Measurements from ENCODE around the gene PPP1R12C.
A peak's percentile ranks its signal among the peaks of the same experiment; 100 is the strongest.
"Not testable (repeated sequence)": the region's sequence is repeated elsewhere in the genome, so short reads cannot be mapped to it uniquely, and the experiment has no call there.

Gene PPP1R12C

DNA sequence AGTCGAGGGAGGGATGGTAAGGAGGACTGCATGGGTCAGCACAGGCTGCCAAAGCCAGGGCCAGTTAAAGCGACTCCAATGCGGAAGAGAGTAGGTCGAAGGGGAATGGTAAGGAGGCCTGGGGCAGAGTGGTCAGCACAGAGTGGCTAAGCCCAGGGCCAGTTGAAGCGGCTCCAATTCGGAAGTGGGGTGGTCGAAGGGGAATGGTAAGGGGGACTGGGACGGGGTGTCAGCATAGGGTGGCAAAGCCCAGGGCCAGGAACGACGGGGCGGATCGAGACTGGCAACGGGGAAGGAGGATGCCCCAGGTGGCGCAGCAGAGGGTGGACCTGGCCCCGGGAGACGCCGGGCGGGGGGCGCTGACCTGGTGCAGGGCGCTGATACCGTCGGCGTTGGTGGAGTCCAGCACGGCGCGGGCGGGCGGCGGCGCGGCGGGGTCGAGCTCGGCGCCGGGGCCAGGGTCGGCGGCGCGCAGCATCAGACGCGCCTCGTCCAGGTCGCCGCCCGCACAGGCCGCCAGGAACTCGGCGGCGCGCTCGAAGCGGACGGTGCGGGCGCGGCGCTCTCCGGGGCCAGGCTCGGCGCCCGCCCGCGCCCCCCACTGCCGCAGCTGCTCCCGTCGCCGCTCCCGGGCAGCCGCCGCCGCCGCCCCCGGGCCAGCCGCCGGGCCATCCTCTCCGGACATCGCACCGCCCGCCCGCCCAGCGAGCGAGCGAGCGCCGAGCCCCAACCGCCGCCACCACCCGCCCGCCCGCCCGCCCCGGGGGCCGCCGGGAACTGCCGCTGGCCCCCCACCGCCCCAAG lies at the start of gene PPP1R12C:
Gene PPP1R12C (minus strand): TSS at position 779 of the 804 bp plus-strand sequence. CDS start 94 bp downstream, at position 685.
- DNase-seq (ENCODE audit: low read depth in 2 of 3, low spot score in 2 of 3) = no peak

GRCh38 chr19:55166530-55167268 lies 49.3 kb upstream of the PPP1R12C start, which contains the start of gene DNAAF3:
Gene DNAAF3 (minus strand): TSS chr19:55166613. CDS start chr19:55166413, 200 bp downstream.
- DNase-seq (ENCODE audit: low read depth in 2 of 3, low spot score in 2 of 3) = peak; percentile 17 to 86 (median 49)

DNA sequence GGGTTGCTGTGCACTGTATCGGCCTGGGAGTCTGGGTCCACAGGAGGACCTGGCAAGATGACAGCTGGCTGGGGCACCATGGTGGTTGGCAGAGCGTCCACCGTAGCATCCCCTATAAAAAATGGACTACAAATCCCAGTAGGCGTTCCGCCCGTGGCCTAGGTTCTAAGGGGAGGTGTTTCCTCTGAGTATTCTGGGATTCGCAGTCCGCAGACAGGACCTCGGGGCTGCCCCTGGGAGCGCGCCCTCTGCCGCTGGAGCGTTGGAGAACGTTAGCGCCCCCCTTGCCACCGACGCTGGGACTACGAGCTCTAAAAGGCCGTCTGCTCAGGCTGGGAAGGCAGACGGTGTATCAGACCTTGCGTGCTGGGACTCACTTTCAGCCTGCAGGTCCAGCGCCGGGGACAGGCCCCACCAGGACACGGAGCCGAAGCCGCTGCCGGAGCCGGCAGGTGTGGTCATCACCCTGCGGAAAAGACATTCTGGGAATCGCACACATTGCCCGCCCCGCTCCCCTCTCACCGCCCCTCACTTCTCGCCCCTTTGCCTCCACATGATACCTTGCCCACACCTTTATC lies 48.6 kb upstream of the PPP1R12C start:
- DNase-seq (ENCODE audit: low read depth in 2 of 3, low spot score in 2 of 3) = no peak

DNA sequence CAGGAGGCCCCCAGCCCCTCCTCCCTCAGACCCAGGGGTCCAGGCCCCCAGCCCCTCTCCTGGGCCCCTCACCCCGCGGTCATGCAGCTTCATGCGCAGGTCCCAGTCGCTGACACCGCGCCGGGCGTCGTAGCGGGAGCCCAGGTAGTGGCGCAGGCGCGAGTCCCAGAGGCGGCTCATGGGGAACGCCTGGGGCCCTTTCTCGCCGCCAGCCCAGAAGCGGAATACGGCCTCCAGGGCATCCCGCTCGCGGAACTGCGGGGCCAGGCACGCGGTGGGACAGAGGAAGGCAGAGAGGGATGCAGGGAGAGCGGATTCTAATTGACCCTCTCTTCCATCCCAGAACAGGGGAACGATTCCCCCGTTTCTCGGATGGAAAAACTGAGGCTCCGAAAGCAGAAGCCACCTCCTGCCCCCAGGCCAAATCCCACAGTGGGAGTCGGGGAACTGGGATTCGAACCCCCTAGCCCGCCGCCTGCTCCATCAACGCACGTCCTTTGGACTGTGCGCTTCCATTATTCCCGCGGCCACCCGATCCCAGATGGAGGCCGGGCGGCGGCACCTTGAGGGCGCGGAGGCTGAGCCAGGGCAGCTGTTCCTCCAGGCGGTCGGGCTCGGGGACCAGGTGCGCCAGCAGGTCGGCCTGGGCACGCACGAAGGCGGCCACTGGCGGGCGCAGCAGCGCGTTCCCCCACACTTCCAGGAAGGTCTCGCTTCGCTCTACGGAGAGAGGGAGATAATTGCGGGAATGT lies 44.3 kb upstream of the PPP1R12C start:
- no peak for DNase-seq (ENCODE audit: low read depth in 2 of 3, low spot score in 2 of 3)

- DNase-seq (ENCODE audit: low read depth in 2 of 3, low spot score in 2 of 3) = no peak
These were observed 43.5 kb upstream of the PPP1R12C start for GRCh38 chr19:55160986-55161365.

DNA sequence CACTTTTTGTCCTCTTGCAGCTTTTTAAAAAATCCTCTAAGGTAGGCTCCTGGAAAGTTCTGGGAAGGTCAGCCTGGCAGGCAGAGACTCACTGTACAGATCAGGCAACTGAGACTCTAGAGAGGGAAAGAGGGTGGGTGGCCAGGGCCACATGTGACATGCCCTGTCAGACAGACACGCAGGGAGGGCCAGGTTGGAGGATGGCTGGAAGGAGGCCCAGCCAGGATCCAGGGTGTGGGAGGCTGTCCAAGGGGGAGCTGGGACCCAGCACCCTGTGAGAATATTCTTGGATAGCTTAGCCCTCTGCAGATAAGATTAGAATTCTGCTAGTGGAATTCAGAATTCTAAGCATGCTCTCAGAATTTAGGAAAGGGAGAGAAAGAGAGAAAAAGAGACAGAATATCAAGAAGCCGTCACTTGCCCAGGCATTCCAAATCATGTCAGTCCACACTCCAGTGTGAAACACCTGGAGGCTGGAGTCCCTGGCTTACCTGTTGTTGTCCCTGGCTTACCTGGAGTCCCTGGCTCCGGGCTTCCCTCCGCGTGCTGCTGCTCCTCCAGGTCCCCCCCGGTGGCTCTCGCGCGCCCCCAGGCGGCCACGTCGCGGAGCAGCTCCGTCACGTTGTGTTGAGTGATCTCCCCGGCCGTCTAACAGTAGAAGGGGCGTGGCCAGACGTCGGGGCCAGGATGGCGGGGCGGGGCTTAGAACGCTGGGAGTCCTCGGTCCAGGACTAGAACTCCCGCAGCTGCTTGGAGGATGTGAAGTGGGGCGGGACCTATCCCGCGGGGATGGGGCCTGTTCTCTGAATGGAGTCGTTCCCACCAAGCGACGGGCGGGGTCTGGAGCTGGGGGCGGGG lies 42.9 kb upstream of the PPP1R12C start:
- DNase-seq (ENCODE audit: low read depth in 2 of 3, low spot score in 2 of 3) = peak; percentile 75 to 83 (median 76)

DNA sequence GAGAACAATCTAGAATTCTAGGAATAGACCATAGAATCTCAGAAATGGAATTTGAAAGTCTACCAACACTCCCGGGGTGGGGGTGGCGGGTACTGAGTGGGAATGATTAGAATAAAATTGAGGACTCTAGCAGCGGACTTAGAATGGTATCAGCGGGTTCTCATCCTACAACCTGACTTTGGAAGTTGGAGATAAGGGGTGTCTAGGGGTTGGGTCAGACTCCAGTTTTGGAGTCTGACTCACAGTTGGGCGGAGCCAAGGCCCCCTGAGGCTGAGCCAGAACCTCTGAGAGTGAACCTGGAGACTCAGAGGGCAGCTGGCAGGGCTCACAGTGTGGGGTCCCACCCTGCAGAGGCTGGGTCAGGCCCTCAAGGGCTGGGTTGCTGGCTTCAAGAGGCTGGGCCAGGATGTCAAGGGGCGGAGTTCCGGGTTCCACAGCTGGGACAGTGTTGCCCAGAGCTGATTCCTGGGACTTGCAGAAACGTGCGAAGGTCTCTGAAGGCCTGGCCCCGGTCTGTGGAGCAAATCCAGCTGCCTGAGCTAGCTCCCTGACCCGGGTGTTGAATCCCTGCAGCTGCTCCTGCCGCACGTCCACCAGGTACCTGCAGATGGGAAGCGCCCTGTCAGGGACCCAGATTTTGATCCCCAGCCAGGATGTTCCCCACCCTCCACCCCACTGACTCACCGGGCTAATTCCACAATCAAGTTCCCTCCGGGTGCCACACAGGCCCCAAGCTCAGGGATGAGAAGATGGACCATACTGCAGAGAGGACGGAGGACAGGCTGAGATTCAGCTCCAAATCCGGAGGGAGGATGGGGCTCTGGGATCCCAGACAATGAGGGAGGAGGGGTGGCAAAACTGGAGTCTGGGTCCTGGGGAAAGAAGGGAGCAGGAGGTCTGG lies 41.7 kb upstream of the PPP1R12C start:
- DNase-seq (ENCODE audit: low read depth in 2 of 3, low spot score in 2 of 3) = no peak

DNA sequence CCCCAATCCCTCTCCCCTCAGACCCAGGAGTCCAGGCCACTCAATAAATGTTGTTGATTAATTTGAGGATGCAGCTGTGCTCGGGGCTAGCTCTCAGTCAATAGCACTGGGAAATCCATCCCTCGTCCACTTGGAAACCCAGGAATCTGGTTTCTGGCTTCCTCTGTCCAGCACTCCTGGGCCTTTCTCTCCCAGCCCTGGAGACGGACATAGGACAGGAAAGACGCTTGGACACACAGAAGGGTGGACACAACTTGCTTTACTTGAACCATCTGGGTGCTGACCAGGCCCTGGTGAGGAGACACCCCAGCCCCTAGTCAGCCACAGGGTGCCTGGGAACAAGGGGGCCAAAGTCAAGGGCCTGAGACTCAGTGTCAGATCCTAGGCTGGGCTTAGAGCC lies 41.0 kb upstream of the PPP1R12C start:
- DNase-seq (ENCODE audit: low read depth in 2 of 3, low spot score in 2 of 3) = no peak

- DNase-seq (ENCODE audit: low read depth in 2 of 3, low spot score in 2 of 3) = no peak
These were observed 39.8 kb upstream of the PPP1R12C start, which contains the start of gene TNNI3 for GRCh38 chr19:55157064-55157908. Gene TNNI3 (minus strand): TSS chr19:55157732. CDS start chr19:55157589, 143 bp downstream.

- peak in 1 of 3 experiments; percentile 44 for DNase-seq (ENCODE audit: low read depth in 2 of 3, low spot score in 2 of 3)
These were observed 39.0 kb upstream of the PPP1R12C start for GRCh38 chr19:55156202-55157063.

- DNase-seq (ENCODE audit: low read depth in 2 of 3, low spot score in 2 of 3) = not testable (repeated sequence)
These were observed 38.3 kb upstream of the PPP1R12C start for GRCh38 chr19:55155784-55156183.

GRCh38 chr19:55153652-55154264 lies 36.3 kb upstream of the PPP1R12C start:
- DNase-seq (ENCODE audit: low read depth in 2 of 3, low spot score in 2 of 3) = no peak

- no peak for DNase-seq (ENCODE audit: low read depth in 2 of 3, low spot score in 2 of 3)
These were observed 34.6 kb upstream of the PPP1R12C start for GRCh38 chr19:55152017-55152416.

GRCh38 chr19:55149078-55150003 lies 31.9 kb upstream of the PPP1R12C start, which contains the start of gene TNNT1:
Gene TNNT1 (minus strand): TSS chr19:55149206. CDS start chr19:55147157, 2,049 bp downstream.
- no peak for DNase-seq (ENCODE audit: low read depth in 2 of 3, low spot score in 2 of 3)

GRCh38 chr19:55147545-55148251 lies 30.3 kb upstream of the PPP1R12C start:
- no peak for DNase-seq (ENCODE audit: low read depth in 2 of 3, low spot score in 2 of 3)
